H1 (cell line): ENCODE results near the gene SPHK1. TPM values are rescaled to one million over a fixed set of nuclear protein-coding genes. Genes with fewer than 3 reads are reported as not detected.

Experiments
- CTCF ChIA-PET: fragments of 300-600 bp; sonication (Branson Sonifier 250); formaldehyde crosslinking; loops from one replicate; lab custom pipeline; 2021; ENCODE audit not compliant: partially characterized antibody; lab: Charles Lee
- POLR2A ChIA-PET: fragments of 300-600 bp; sonication (Branson Sonifier 250); formaldehyde crosslinking; loops from one replicate; lab custom pipeline; 2021; ENCODE audit warnings: inconsistent platforms; ENCODE audit not compliant: partially characterized antibody; lab: Charles Lee
- DNase-seq, 2 experiments: peaks; one replicate each; pipeline versions ENCODE4 v3.0.0 to v3.0.0-alpha.2; 2010 to 2022; ENCODE audit warnings: low spot score in 2 of 2, low read depth in 1 of 2, mixed read lengths in 1 of 2
- FAIRE-seq: peaks from 2 replicates; lab custom pipeline; 2011; peaks lifted over from hg19 to GRCh38; lab: Jason Lieb, UNC
- H2AFZ ChIP-seq: 2 replicates; pipeline ENCODE4 v1.8.1; 2012; ENCODE audit warnings: low read length, inconsistent platforms
- H2AK5ac ChIP-seq: 2 replicates; pipeline ENCODE4 v1.6.1; 2013; ENCODE audit warnings: low read depth, low read length
- H2BK120ac ChIP-seq: replicated peaks from 2 replicates; pipeline ENCODE3; 2013; ENCODE audit warnings: low read depth, low read length, inconsistent platforms
- H2BK12ac ChIP-seq: 2 replicates; pipeline ENCODE4 v1.6.1; 2013; ENCODE audit warnings: low read depth, low read length
- H2BK15ac ChIP-seq: 2 replicates; pipeline ENCODE4 v1.6.1; 2013; ENCODE audit warnings: low read length
- H2BK20ac ChIP-seq: 2 replicates; pipeline ENCODE4 v1.6.1; 2013; ENCODE audit warnings: low read length
- H2BK5ac ChIP-seq: 2 replicates; pipeline ENCODE4 v1.6.1; 2013; ENCODE audit warnings: low read depth, low read length
- H3K14ac ChIP-seq: 2 replicates; pipeline ENCODE4 v1.6.1; 2013; ENCODE audit warnings: inconsistent platforms; ENCODE audit not compliant: insufficient read length
- H3K18ac ChIP-seq: 2 replicates; pipeline ENCODE4 v1.6.1; 2013; ENCODE audit warnings: low read length; ENCODE audit errors: extremely low read depth
- H3K23ac ChIP-seq: 2 replicates; pipeline ENCODE4 v1.6.1; 2013; ENCODE audit warnings: inconsistent platforms; ENCODE audit not compliant: insufficient read length
- H3K23me2 ChIP-seq: 2 replicates; pipeline ENCODE4 v1.6.1; 2013; ENCODE audit warnings: low read depth, low read length
- H3K27ac ChIP-seq: 2 replicates; pipeline ENCODE4 v1.6.1; 2011; ENCODE audit warnings: low read depth, low read length, inconsistent platforms
- H3K27me3 ChIP-seq, 4 experiments: replicated peaks in 1 of 4; 1 replicate in 1 of 4; 2 replicates in 3 of 4; pipeline versions ENCODE4 v1.6.1 to v1.8.1; 2011 to 2013; ENCODE audit warnings: low read length in 3 of 4, mild to moderate bottlenecking in 3 of 4, inconsistent platforms in 2 of 4, mixed read lengths in 2 of 4, moderate library complexity in 1 of 4; ENCODE audit not compliant: control insufficient read depth in 3 of 4, insufficient read depth in 3 of 4; ENCODE audit errors: extremely low read depth in 1 of 4
- H3K36me3 ChIP-seq, 4 experiments: 2 replicates each; pipeline versions ENCODE4 v1.6.1 to v1.8.1; 2011 to 2013; ENCODE audit warnings: mild to moderate bottlenecking in 4 of 4, low read length in 3 of 4, moderate library complexity in 2 of 4, control low read depth in 1 of 4, inconsistent platforms in 1 of 4; ENCODE audit not compliant: insufficient read depth in 4 of 4, control insufficient read depth in 2 of 4
- H3K4ac ChIP-seq: replicated peaks from 2 replicates; pipeline ENCODE3; 2013; ENCODE audit warnings: low read length, low read depth, mixed read lengths, inconsistent platforms; ENCODE audit not compliant: insufficient read length
- H3K4me1 ChIP-seq, 4 experiments: replicated peaks in 1 of 4; 1 replicate in 1 of 4; 2 replicates in 3 of 4; pipeline versions ENCODE4 v1.6.1 to v1.8.1; 2011 to 2013; ENCODE audit warnings: low read length in 3 of 4, inconsistent platforms in 2 of 4, mixed read lengths in 1 of 4; ENCODE audit not compliant: insufficient read depth in 4 of 4, control insufficient read depth in 3 of 4
- H3K4me2 ChIP-seq, 2 experiments: 2 replicates each; pipeline versions ENCODE4 v1.6.1 to v1.8.1; 2011 to 2013; ENCODE audit warnings: low read depth in 2 of 2, low read length in 2 of 2, control low read depth in 1 of 2, inconsistent platforms in 1 of 2, mild to moderate bottlenecking in 1 of 2; ENCODE audit not compliant: insufficient read depth in 1 of 2
- H3K4me3 ChIP-seq, 4 experiments: fragments of 200-600, 300-600 bp in 1 of 4; sonication (generic), shearing (Covaris generic), sonication (Bioruptor Twin) in 1 of 4; 2 replicates each; pipeline versions ENCODE4 v1.5.1 to v1.8.1; 2011 to 2016; ENCODE audit warnings: low read length in 4 of 4, low read depth in 3 of 4, control low read depth in 2 of 4, inconsistent platforms in 2 of 4, mild to moderate bottlenecking in 2 of 4, mixed read lengths in 1 of 4, moderate library complexity in 1 of 4; ENCODE audit not compliant: insufficient read depth in 2 of 4; ENCODE audit errors: extremely low read depth in 1 of 4
- H3K56ac ChIP-seq: replicated peaks from 2 replicates; pipeline ENCODE3; 2013; ENCODE audit warnings: low read depth, mild to moderate bottlenecking, mixed read lengths, low read length, inconsistent platforms; ENCODE audit not compliant: insufficient read length
- H3K79me1 ChIP-seq: 2 replicates; pipeline ENCODE4 v1.6.1; 2013; ENCODE audit warnings: low read depth, low read length, control low read depth
- H3K79me2 ChIP-seq, 2 experiments: 2 replicates each; pipeline versions ENCODE4 v1.6.1 to v1.8.1; 2012 to 2013; ENCODE audit warnings: low read length in 2 of 2, mild to moderate bottlenecking in 2 of 2, inconsistent platforms in 1 of 2; ENCODE audit not compliant: insufficient read depth in 2 of 2, control insufficient read depth in 1 of 2
- H3K9ac ChIP-seq, 4 experiments: replicated peaks in 1 of 4; 1 replicate in 1 of 4; 2 replicates in 3 of 4; pipeline versions ENCODE4 v1.6.1 to v1.8.1; 2011 to 2013; ENCODE audit warnings: low read depth in 3 of 4, low read length in 3 of 4, control low read depth in 2 of 4, mild to moderate bottlenecking in 2 of 4, moderate library complexity in 2 of 4, inconsistent platforms in 1 of 4; ENCODE audit errors: extremely low read depth in 1 of 4
- H3K9me3 ChIP-seq, 2 experiments: 2 replicates each; pipeline versions ENCODE4 v1.6.1 to v1.8.1; 2012 to 2013; ENCODE audit warnings: mild to moderate bottlenecking in 2 of 2, moderate library complexity in 2 of 2, control low read depth in 1 of 2, inconsistent platforms in 1 of 2, low read depth in 1 of 2, low read length in 1 of 2, mixed read lengths in 1 of 2; ENCODE audit not compliant: insufficient read depth in 2 of 2
- H4K20me1 ChIP-seq, 2 experiments: replicated peaks in 1 of 2; 2 replicates each; pipeline versions ENCODE3 to v1.8.1; 2011 to 2013; ENCODE audit warnings: inconsistent platforms in 2 of 2, low read length in 2 of 2, mild to moderate bottlenecking in 1 of 2; ENCODE audit not compliant: insufficient read depth in 2 of 2, control insufficient read depth in 1 of 2
- H4K5ac ChIP-seq: 2 replicates; pipeline ENCODE4 v1.6.1; 2013; ENCODE audit warnings: low read length, low read depth, mixed read lengths, inconsistent platforms; ENCODE audit not compliant: insufficient read length
- H4K8ac ChIP-seq: 2 replicates; pipeline ENCODE4 v1.8.0; 2013; ENCODE audit warnings: mild to moderate bottlenecking, moderate library complexity, low read length, inconsistent platforms; ENCODE audit not compliant: insufficient read depth; ENCODE audit errors: extremely low read depth
- H4K91ac ChIP-seq: replicated peaks from 2 replicates; pipeline ENCODE3; 2013; ENCODE audit warnings: low read length, mixed read lengths, inconsistent platforms; ENCODE audit not compliant: insufficient read length
- CHD2 ChIP-seq: IDR thresholded peaks from 2 replicates; pipeline ENCODE4 v1.6.1; 2012; ENCODE audit warnings: low read length, improper control_type of control experiment
- E2F6 ChIP-seq: IDR thresholded peaks from 2 replicates; pipeline ENCODE4 v1.6.1; 2012; ENCODE audit warnings: inconsistent platforms
- PHF8 ChIP-seq: fragments of 200-600 bp; sonication (generic); conservative IDR thresholded peaks from 2 replicates; pipeline ENCODE4 v1.7.1; 2012; ENCODE audit warnings: low read depth, mild to moderate bottlenecking, inconsistent platforms, low read length, moderate library complexity
- POLR2AphosphoS5 ChIP-seq: IDR thresholded peaks from 2 replicates; pipeline ENCODE4 v1.6.1; 2011; ENCODE audit warnings: low read depth, low read length
- SRF ChIP-seq: IDR thresholded peaks from 2 replicates; pipeline ENCODE4 v1.6.1; 2011; ENCODE audit warnings: mild to moderate bottlenecking, low read depth, low read length, moderate library complexity
- SUZ12 ChIP-seq: fragments of 200-600 bp; sonication (generic); IDR thresholded peaks from 2 replicates; pipeline ENCODE4 v1.6.1; 2012; ENCODE audit warnings: mild to moderate bottlenecking, inconsistent platforms, low read length, moderate library complexity, mixed read lengths
- WGBS, 2 experiments: shearing (Covaris generic) in 1 of 2; methylation state at CpG; one replicate each; pipeline versions ENCODE4 v1.1.6 to v1.1.7; 2013 to 2015; ENCODE audit warnings: low lambda C conversion rate in 2 of 2, mixed read lengths in 2 of 2, inconsistent platforms in 1 of 2, low coverage in 1 of 2, missing lambda C conversion rate in 1 of 2; ENCODE audit not compliant: insufficient replicate concordance in 2 of 2, insufficient coverage in 1 of 2, insufficient read length in 1 of 2; ENCODE audit errors: extremely low coverage in 1 of 2, missing lambda C conversion rate in 1 of 2; 5-methylcytosine and 5-hydroxymethylcytosine counted together
- polyA plus RNA-seq, 7 experiments: library from polyadenylated mRNA; depleted of rRNA in 3 of 7; stranded (reverse) in 5 of 7; unstranded in 2 of 7; fragments of >200 nt in 5 of 7; fragments of 200-250 nt in 2 of 7; gene quantifications; 1 replicate in 5 of 7; 2 replicates in 1 of 7; 4 replicates in 1 of 7; pipeline versions ENCODE4 v1.2.1 to v1.2.3, GENCODE V29; 2011 to 2013; ENCODE audit warnings: missing spikeins in 2 of 7, mixed read lengths in 2 of 7
- total RNA-seq: library from RNA; stranded (reverse); fragmentation: NEBNext Ultra II Directional; extraction: Animal tissue kit (Norgen Biotek cat#: 25700); gene quantifications from 2 replicates; pipeline ENCODE4 v1.2.1, GENCODE V29; 2021
- TF ChIP-seq, protein P1 (sequence below): IDR thresholded peaks from 2 replicates; pipeline ENCODE4 v1.6.1; 2012; ENCODE audit warnings: inconsistent platforms

Gene SPHK1
- total and polyA plus RNA-seq, 2 of the 8 experiments (the other 6 are each of a cell fraction or from before 2014, with no cell fraction given): 2.4 TPM

DNA sequence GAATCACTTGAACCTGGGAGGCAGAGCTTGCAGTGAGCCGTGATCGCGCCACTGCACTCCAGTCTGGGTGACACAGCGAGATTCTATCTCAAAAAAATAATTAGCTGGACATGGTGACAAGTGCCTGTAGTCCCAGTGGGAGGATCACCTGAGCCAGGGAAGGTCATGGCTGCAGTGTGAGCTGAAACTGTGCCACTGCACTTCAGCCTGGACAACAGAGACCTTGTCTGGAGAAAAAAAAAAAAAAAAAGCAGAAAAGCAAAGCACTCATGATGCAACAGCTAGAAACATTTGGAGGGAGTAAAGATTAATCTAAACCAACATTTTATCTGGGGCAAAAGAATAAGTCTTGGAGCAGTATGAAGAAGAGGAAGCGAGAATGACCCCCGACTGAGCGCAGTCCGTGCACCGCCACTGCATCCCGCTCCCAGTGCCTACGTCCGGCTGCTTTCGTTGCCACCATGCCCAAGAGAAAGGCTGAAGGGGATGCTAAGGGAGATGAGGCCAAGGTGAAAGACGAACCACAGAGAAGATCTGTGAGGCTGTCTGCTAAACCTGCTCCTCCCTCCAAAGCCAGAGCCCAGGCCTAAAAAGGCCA, 38.9 kb upstream of the SPHK1 start:
- Histone ChIP-seq H3K18ac (no peak overlapping the region), H2BK120ac (no peak overlapping the region), H2BK15ac (no peak overlapping the region), H3K27me3 (no peaks in the 10 kb centered on the region), H4K91ac (no peak overlapping the region), H3K4me2 (no peak overlapping the region), H2AK5ac (no peak overlapping the region), H4K5ac (no peak overlapping the region), H3K9me3 (no peaks in the 10 kb centered on the region), H2BK12ac (no peak overlapping the region), H4K8ac (no peak overlapping the region), H2AFZ (no peak overlapping the region), H3K4ac (no peak overlapping the region), H3K4me3 (no peak overlapping the region), H4K20me1 (peaks cover 0 to 2% of the 10 kb centered on the region in 2 experiments), H3K4me1 (no peaks in the 10 kb centered on the region), H3K14ac (no peak overlapping the region), H3K36me3 (peaks cover 4 to 24% (median 9%) of the 10 kb centered on the region in 4 experiments; a peak in 5 of 8 replicates), H3K56ac (no peak overlapping the region), H3K27ac (no peak overlapping the region), H3K23ac (no peak overlapping the region), H3K79me1 (no peaks in the 10 kb centered on the region), H2BK20ac (no peak overlapping the region), H3K79me2 (peaks cover 0 to 3% of the 10 kb centered on the region in 2 experiments; a peak in 1 of 4 replicates), H3K23me2 (no peaks in the 10 kb centered on the region), H2BK5ac (no peak overlapping the region), H3K9ac (no peak overlapping the region)
- CTCF ChIA-PET: interaction anchor here (1.6 to 29.3 kb wide), 2 partner anchors 20 to 41 kb away, joined by 4 to 635 read pairs; partner anchors contain the start of gene SPHK1
- FAIRE-seq: no peak
- no peak for DNase-seq
- WGBS, 2 experiments: 89% methylated on average over 9 of the region's 14 CpGs; no CpG with 5 or more reads in 1 of the 2 experiments
- no peak for TF ChIP-seq POLR2AphosphoS5
- TF ChIP-seq, protein P1, sequence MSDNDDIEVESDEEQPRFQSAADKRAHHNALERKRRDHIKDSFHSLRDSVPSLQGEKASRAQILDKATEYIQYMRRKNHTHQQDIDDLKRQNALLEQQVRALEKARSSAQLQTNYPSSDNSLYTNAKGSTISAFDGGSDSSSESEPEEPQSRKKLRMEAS: no peak
- TF ChIP-seq E2F6: no peak
- TF ChIP-seq PHF8: no peak
- no peak for TF ChIP-seq CHD2
- TF ChIP-seq SRF: no peak
- no peak for TF ChIP-seq SUZ12
- POLR2A ChIA-PET: interaction anchor here (0.8 kb wide), 1 partner anchor 9 kb away, joined by 3 read pairs; no protein-coding TSS in a partner anchor
